GM18511 (cell line): ENCODE data around the gene WHRN.
A peak's percentile ranks its signal among the peaks of the same experiment; 100 is the strongest.

Source experiments
- ATAC-seq: cut with Tn5 transposase; IDR thresholded peaks from one replicate; pipeline ENCODE4 v1.9.1; 2021; ENCODE audit warnings: mild to moderate bottlenecking, moderate library complexity; ENCODE audit not compliant: unreplicated experiment

Gene WHRN

DNA sequence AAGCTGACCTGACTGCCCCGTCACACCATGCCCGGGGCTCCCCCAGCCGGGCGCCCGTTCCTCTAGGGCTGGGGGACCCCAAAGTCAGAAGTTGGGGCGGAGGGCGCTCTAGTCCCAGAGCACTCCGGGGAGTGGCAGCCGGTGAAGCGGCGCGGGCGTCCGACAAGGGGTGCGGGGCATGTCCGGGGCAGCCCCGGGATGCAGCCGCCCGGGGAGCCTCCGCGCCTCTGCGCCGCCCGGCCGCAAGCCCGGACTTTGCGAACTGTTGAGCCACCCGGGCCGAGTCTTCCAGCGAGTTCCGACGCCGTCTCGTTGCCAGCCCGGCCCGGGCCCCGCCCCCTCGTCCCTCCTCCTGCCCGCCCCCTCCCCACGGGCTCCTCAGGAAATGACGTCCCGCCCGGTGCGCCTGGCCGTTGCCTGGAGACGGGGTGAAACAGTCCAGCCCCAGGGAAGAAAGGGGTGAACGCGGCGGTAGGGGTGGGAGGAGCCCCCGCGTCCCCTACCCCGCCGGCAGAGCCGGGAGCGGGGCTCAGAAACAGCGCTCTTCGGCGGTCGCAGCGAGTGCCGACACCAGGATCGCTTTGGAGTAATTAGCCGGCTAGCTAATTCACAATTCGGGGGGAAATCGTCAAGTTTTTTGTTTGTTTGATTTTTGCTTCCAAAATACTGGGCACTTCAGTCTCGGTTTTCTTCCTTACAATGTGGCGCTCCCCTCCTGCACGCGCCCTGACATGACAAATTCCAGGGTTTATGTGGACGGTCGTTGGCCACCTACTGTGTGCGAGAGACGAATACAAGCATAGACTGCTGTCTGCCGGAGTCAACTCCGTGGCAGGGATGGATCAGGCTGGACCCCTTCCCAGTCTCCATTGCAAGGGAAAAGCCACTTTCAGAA lies at the start of gene WHRN:
Gene WHRN (minus strand): TSS at position 287 of the 895 bp plus-strand sequence. CDS start 672 bp downstream, outside the sequence.
- peak; percentile 85 for ATAC-seq

GRCh38 chr9:114553202-114553601 lies 47.9 kb upstream of the WHRN start:
- no peak for ATAC-seq

- no peak for ATAC-seq
Observed at GRCh38 chr9:114552706-114553105, 47.4 kb upstream of the WHRN start.

GRCh38 chr9:114551750-114552685 lies 46.7 kb upstream of the WHRN start:
- ATAC-seq, result no peak

DNA sequence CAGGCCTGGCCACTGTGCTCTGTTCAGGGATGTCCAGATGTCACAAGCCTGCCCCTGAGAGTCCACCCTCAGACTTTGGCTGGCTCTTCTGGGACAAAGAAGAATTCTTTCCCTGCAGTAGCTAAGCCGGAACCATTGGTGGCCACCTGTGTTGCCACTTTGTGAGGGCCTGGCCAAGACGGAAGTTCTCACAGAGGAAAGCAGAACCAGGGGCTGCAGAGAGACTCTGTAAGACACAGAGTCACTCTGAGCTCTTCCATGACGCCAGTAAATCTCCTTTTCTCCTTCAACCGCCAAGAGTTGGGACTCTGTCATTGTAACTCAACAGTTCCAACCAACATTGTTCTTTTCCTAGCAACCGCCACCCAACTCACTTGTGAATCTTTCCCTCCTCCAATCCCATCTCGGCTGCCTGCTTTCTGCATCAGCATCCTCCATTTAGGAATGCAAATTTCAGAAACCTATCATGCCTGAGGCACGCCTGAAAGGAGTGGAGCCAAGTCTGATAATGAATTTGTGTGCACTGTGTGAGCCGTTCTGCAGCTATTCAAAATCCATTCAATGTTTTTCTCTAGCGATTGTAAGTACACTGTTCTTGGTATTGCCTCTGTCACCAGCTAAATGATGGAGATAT lies 44.5 kb upstream of the WHRN start:
- no peak for ATAC-seq

- ATAC-seq, result no peak
Observed at GRCh38 chr9:114546851-114547250, 41.6 kb upstream of the WHRN start.

DNA sequence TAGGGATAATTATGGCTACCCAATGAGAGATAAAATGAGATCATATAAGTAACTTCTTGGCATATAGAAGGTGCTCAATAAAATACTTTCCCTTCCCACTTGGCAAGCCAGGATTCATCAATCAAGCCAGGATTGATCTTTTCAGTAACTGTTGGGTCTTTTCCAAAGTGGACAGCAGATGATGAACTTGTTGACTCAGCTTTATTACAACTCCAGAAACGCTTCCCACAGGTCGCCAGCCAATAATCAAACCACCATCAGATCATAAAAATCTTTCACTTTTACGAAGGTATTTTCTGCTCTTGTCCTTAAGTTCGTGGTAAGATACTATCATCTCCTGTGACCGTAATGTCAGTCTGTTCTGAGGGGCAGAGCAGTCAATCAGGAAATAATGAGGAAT lies 39.8 kb upstream of the WHRN start:
- ATAC-seq, result no peak

DNA sequence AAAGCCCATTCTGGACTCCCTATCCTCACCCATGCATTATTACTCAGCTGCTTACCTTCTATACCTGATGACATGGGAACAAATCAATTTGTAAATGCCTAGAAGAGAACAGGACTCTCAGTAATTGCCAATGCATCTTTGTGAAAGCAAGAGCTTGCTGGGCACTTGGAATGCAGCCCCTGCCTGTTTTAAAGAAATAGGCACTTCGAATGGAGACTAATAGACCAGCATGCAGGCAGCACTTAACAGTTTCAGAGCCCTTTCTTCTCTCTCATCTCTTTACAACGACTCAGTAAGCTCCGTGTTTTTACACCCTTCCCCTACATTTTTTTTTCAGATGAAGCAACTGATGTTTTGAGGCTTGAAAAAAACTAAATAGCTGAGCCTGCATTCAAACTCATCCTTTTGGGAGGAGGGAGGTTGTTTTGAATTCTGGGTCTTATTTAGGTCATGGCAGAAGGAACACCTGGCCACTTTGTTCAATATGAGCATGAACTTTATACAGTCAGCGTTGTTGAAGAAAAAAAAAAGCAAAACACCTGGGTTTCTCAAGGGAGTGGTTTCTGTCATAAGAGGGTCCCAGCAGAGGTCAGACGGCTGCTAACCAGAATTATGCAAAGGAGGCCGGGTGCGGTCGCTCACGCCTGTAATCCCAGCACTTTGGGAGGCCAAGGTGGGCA lies 34.6 kb upstream of the WHRN start:
- ATAC-seq, result no peak

DNA sequence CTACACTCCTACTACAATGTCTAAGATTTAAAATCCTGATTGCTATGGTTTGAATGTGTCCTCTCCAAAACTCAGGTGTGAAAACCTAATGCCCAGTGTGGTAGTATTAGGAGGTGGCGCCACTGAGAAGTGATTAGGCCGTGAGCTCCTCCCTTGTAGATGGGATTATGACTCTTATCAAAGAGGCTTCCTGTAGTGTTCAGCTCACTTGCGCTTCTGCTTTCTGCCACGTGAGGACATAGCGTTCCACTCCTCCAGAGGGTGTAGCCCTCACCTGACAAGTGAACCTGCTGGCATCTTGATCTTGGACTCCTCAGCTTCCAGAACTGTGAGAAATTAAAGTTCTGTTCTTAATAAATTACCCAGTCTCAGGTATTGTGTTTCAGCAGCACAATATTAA lies 33.0 kb upstream of the WHRN start:
- peak; percentile 73 for ATAC-seq

- no peak for ATAC-seq
Observed at GRCh38 chr9:114532561-114533237, 27.4 kb upstream of the WHRN start.

DNA sequence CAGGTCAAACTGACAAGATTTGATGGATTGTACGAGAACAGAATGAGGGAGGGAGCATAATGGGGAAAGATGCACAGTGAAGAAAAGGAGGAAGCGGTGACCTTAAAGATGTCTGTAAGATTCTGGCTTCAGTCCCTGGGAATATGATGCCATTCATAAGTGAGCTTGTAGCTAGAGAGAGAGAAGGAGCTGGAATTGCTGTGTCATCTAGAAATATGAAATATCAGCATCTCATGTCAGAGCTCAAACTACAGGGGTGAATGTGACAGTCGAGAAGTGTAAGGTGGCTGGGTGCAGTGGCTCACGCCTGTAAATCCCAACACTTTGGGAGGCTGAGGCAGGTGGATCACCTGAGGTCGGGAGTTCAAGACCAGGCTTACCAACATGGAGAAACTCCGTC lies 24.0 kb upstream of the WHRN start:
- ATAC-seq, result no peak

DNA sequence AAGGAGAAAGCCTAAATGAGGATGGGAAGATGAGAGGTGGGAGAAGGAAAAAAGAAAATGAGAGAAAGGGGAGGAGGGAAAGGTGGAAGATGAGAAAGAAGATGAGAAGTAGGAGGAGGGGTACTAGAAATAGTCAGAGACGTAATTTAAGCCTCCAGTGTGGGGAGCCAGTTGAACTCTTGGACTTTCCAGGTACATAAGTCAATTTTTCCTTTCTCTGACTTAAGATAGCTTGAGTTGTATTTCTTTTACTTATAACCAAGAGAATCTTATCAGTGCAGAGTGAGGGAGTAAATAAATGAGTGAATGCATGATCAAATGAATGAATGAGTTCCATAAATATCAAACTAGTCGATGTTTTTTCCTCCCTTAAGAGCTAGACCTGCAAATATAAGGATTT lies 21.5 kb upstream of the WHRN start:
- no peak for ATAC-seq

GRCh38 chr9:114525513-114525912 lies 20.2 kb upstream of the WHRN start:
- ATAC-seq, result no peak

- no peak for ATAC-seq
Observed at GRCh38 chr9:114524247-114524681, 19.0 kb upstream of the WHRN start.

GRCh38 chr9:114522847-114523246 lies 17.6 kb upstream of the WHRN start:
- ATAC-seq, result no peak

DNA sequence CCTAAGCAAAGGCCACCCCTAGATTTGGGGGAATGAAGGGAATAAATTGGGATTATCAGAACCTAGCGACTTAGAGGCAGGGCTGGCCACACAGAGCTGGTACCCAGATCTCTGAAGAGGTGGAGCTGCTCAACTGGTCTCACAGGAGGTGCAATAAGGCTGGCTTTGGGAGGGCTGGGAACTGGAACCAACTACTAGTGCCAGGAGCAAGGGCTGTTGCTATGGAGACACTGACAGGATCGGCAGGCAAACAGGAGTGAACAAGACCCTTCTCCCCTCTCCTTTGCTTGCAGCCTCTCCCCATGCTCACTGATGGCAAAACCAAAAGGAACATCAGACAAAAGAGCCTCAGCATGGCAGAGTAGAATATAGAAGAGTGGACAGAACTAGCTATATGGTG lies 17.0 kb upstream of the WHRN start:
- no peak for ATAC-seq

GRCh38 chr9:114521846-114522245 lies 16.6 kb upstream of the WHRN start:
- no peak for ATAC-seq

DNA sequence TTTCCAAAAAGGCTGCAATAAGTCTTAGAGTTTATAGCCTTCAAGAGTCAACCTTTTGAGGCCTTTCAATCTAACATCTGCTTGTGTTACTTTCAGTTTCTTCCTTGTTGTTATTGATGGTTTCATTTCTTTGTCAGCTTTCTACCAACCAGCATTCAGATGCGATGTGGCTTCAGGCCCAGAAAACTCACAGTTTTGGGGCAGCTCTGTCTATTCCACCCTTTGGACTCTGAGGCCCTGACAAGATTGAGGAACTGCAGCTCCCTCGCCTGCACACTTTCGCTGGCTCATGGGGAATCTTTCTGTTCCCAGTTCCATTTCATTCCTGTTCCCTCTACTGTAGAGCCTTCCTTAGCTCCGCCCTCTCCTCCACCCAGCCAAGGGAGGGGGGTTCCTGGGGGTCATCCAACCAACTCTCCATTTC lies 13.3 kb upstream of the WHRN start:
- ATAC-seq, result peak; percentile 84

DNA sequence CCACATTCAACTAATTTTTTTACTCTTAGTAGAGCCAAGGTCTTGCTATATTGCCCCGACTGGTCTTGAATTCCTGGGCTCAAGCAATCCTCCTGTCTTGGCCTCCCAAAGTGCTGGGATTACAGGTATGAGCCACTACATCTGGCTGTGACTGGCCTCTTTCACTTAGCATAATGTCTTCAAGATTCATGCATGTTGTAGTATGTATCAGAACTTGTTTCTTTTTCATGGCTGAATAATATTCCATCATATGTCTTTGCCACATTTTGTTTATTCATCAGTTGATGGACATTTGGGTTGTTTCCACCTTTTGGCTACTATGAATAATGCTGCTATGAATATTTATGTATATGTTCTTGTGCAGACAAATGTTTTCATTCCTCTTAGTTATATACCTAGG lies 12.8 kb upstream of the WHRN start:
- ATAC-seq, result no peak

DNA sequence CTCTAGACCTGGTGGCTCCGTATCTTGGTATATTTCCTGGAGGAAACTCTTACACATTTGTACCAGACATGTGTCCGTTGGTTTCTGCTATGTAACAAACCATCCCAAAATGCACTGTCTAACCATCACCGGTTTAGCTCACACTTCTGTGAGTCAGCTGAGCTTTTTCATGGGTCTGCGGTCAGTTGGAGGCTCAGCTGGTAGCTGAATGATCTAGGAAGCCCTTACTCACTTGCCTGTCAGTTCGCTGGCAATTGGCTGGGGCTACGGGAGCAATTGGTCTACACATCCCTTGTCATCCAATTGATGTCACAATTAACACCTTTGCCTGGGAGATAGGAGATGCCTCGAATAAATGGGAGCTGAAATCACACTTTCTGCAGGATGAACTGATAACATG lies 11.6 kb upstream of the WHRN start:
- no peak for ATAC-seq
